NT2/D1 (cell line): ENCODE results near the gene HOXB3.

ENCODE experiments used
- DNase-seq: peaks from one replicate; pipeline ENCODE4 v3.0.0-alpha.2; 2011; ENCODE audit warnings: low read depth, low spot score
- H3K27me3 ChIP-seq: 2 replicates; pipeline ENCODE4 v1.6.0; 2011; ENCODE audit warnings: mild to moderate bottlenecking; ENCODE audit not compliant: insufficient read length, insufficient read depth
- H3K36me3 ChIP-seq: 2 replicates; pipeline ENCODE4 v1.6.1; 2011; ENCODE audit warnings: mild to moderate bottlenecking, low read length, mixed read lengths; ENCODE audit not compliant: insufficient read depth, insufficient read length
- H3K4me1 ChIP-seq: 2 replicates; pipeline ENCODE4 v1.5.1; 2011; ENCODE audit not compliant: insufficient read depth, insufficient read length
- H3K4me3 ChIP-seq: 2 replicates; pipeline ENCODE4 v1.5.1; 2011; ENCODE audit warnings: low read depth; ENCODE audit not compliant: insufficient read length
- H3K9ac ChIP-seq: 2 replicates; pipeline ENCODE4 v1.6.0; 2011; ENCODE audit warnings: low read depth; ENCODE audit not compliant: insufficient read length
- H3K9me3 ChIP-seq: 2 replicates; pipeline ENCODE4 v1.5.1; 2011; ENCODE audit warnings: mild to moderate bottlenecking, low read length; ENCODE audit not compliant: insufficient read depth
- SUZ12 ChIP-seq: IDR thresholded peaks from 2 replicates; pipeline ENCODE4 v1.6.1; 2011; ENCODE audit not compliant: insufficient read length, insufficient read depth; ENCODE audit errors: extremely low read depth
- YY1 ChIP-seq: IDR thresholded peaks from 2 replicates; pipeline ENCODE4 v1.6.1; 2011; ENCODE audit not compliant: insufficient read length, insufficient read depth
- ZNF274 ChIP-seq: IDR thresholded peaks from 2 replicates; pipeline ENCODE4 v1.6.1; 2011; ENCODE audit warnings: mild to moderate bottlenecking, low read depth, low read length

The HOXB3 gene

GRCh38 chr17:48617471-48618255 lies 27.6 kb upstream of the HOXB3 start:
- Histone ChIP-seq H3K4me1 (peaks cover 13% of the 10 kb centered on the region), H3K36me3 (no peaks in the 10 kb centered on the region), H3K4me3 (no peak overlapping the region), H3K9ac (no peak overlapping the region), H3K27me3 (peaks cover 99% of the 10 kb centered on the region), H3K9me3 (peaks cover 7% of the 10 kb centered on the region; the same call in 1 of the 2 replicates)
- DNase-seq, result no peak
- TF ChIP-seq YY1 (no peak), SUZ12 (peak; percentile 100)

GRCh38 chr17:48616717-48617470 lies 26.9 kb upstream of the HOXB3 start:
- Histone ChIP-seq H3K9ac (no peak overlapping the region), H3K36me3 (no peaks in the 10 kb centered on the region), H3K9me3 (0 out of 2 replicates have a peak, but pooled peaks cover under 1% of the 10 kb centered on the region), H3K4me1 (peaks cover 14% of the 10 kb centered on the region), H3K27me3 (peaks cover 99% of the 10 kb centered on the region), H3K4me3 (no peak overlapping the region)
- TF ChIP-seq SUZ12 (no peak), YY1 (no peak), ZNF274 (no peak)
- no peak for DNase-seq

GRCh38 chr17:48615963-48616716 lies 26.1 kb upstream of the HOXB3 start:
- Histone ChIP-seq H3K9me3 (no peaks in the 10 kb centered on the region), H3K4me1 (peaks cover 14% of the 10 kb centered on the region), H3K9ac (no peak overlapping the region), H3K36me3 (no peaks in the 10 kb centered on the region), H3K27me3 (peaks cover 99% of the 10 kb centered on the region), H3K4me3 (no peak overlapping the region)
- TF ChIP-seq ZNF274, result no peak
- no peak for TF ChIP-seq YY1
- peak; percentile 82 for TF ChIP-seq SUZ12
- no peak for DNase-seq

- H3K27me3 ChIP-seq, result peaks cover 99% of the 10 kb centered on the region
- H3K36me3 ChIP-seq, result no peaks in the 10 kb centered on the region
- H3K9me3 ChIP-seq, result no peaks in the 10 kb centered on the region
- TF ChIP-seq ZNF274 (no peak), YY1 (no peak), SUZ12 (peak; percentile 98)
- H3K9ac ChIP-seq, result peak within 1 kb of the TSS; percentile 50
- DNase-seq, result no peak
- peak within 1 kb of the TSS; percentile 15 for H3K4me3 ChIP-seq
- peaks cover 14% of the 10 kb centered on the region for H3K4me1 ChIP-seq
These were observed 25.3 kb upstream of the HOXB3 start, which contains the start of gene HOXB8 for GRCh38 chr17:48615047-48615962. Gene HOXB8, minus strand, starts transcription at chr17:48615292. Its CDS starts 588 bp downstream, at chr17:48614704.

- Histone ChIP-seq H3K27me3 (peaks cover 99% of the 10 kb centered on the region), H3K4me3 (peak overlapping the region; percentile 15), H3K9ac (peak overlapping the region; percentile 50), H3K36me3 (no peaks in the 10 kb centered on the region), H3K9me3 (no peaks in the 10 kb centered on the region), H3K4me1 (peaks cover 11% of the 10 kb centered on the region)
- DNase-seq, result no peak
- TF ChIP-seq SUZ12, result peak; percentile 85
- TF ChIP-seq YY1, result no peak
- TF ChIP-seq ZNF274, result no peak
These were observed 24.0 kb upstream of the HOXB3 start for GRCh38 chr17:48613862-48614694.
